Karpas-422 (cell line): ENCODE results near the gene HOXB13. TPM values are rescaled to one million over a fixed set of nuclear protein-coding genes. Genes with fewer than 3 reads are reported as not detected.

Source experiments
- DNase-seq: peaks from one replicate; pipeline ENCODE4 v3.0.0-alpha.2; 2015
- H2AFZ ChIP-seq: fragments of 200-600 bp; sonication (generic); 2 replicates; pipeline ENCODE4 v1.6.1; 2014; ENCODE audit warnings: antibody characterized with exemption, low read length, mixed read lengths
- H3K27ac ChIP-seq: fragments of 200-600 bp; sonication (generic); 2 replicates; pipeline ENCODE4 v1.5.1; 2014; ENCODE audit warnings: mild to moderate bottlenecking, low read length, moderate library complexity
- H3K27me3 ChIP-seq: fragments of 200-600 bp; sonication (generic); 2 replicates; pipeline ENCODE4 v1.6.1; 2014; ENCODE audit warnings: low read length, mixed read lengths
- H3K36me3 ChIP-seq: fragments of 200-600 bp; sonication (generic); 2 replicates; pipeline ENCODE4 v1.6.1; 2014; ENCODE audit warnings: low read length, mixed read lengths; ENCODE audit not compliant: insufficient read depth
- H3K4me1 ChIP-seq: fragments of 200-600 bp; sonication (generic); 2 replicates; pipeline ENCODE4 v1.6.1; 2014; ENCODE audit warnings: mild to moderate bottlenecking, low read length, mixed read lengths
- H3K4me2 ChIP-seq: fragments of 200-600 bp; sonication (generic); 2 replicates; pipeline ENCODE4 v1.6.1; 2014; ENCODE audit warnings: low read length, low read depth, mild to moderate bottlenecking; ENCODE audit not compliant: poor library complexity, severe bottlenecking
- H3K4me3 ChIP-seq: fragments of 200-600 bp; sonication (generic); 2 replicates; pipeline ENCODE4 v1.5.1; 2014; ENCODE audit warnings: mild to moderate bottlenecking, antibody characterized with exemption, low read length, mixed read lengths
- H3K79me2 ChIP-seq: fragments of 200-600 bp; sonication (generic); 2 replicates; pipeline ENCODE4 v1.6.1; 2014; ENCODE audit warnings: mild to moderate bottlenecking, low read length, mixed read lengths
- H3K9ac ChIP-seq: fragments of 200-600 bp; sonication (generic); 2 replicates; pipeline ENCODE4 v1.6.0; 2014; ENCODE audit warnings: low read length
- H3K9me2 ChIP-seq: fragments of 200-600 bp; sonication (generic), shearing (Covaris generic); replicated peaks from 2 replicates; pipeline ENCODE4 v1.6.0; 2014; ENCODE audit warnings: mild to moderate bottlenecking, low read length, moderate library complexity; ENCODE audit not compliant: insufficient read depth
- H3K9me3 ChIP-seq: fragments of 300-700, 200-600 bp; sonication (generic); 2 replicates; pipeline ENCODE4 v1.6.1; 2014; ENCODE audit warnings: low read length, mixed read lengths
- H4K20me1 ChIP-seq: fragments of 200-600 bp; sonication (generic); 2 replicates; pipeline ENCODE4 v1.6.1; 2014; ENCODE audit warnings: mild to moderate bottlenecking, antibody characterized with exemption, low read length, low read depth; ENCODE audit not compliant: insufficient read depth
- total RNA-seq: library from RNA; depleted of rRNA; stranded (reverse); fragments of >200 nt; shearing (Covaris generic); gene quantifications from 2 replicates; pipeline ENCODE4 v1.2.3, GENCODE V29; 2014; ENCODE audit warnings: low replicate concordance

HOXB13 gene
- total RNA-seq, 1 experiment from 2014 or later: not detected

GRCh38 chr17:48759288-48759687 is 30.7 kb upstream of the HOXB13 start:
- no peak for DNase-seq
- no peaks in the 10 kb centered on the region for H3K27me3 ChIP-seq
- no peak overlapping the region for H2AFZ ChIP-seq
- H3K9ac ChIP-seq: no peak overlapping the region
- no peaks in the 10 kb centered on the region for H3K9me2 ChIP-seq
- H3K79me2 ChIP-seq: no peaks in the 10 kb centered on the region
- H3K9me3 ChIP-seq: no peaks in the 10 kb centered on the region
- no peaks in the 10 kb centered on the region for H3K36me3 ChIP-seq
- no peak overlapping the region for H3K27ac ChIP-seq
- no peaks in the 10 kb centered on the region for H4K20me1 ChIP-seq
- H3K4me2 ChIP-seq: no peak overlapping the region
- no peak overlapping the region for H3K4me3 ChIP-seq
- H3K4me1 ChIP-seq: no peaks in the 10 kb centered on the region

- no peaks in the 10 kb centered on the region for H3K36me3 ChIP-seq
- no peaks in the 10 kb centered on the region for H4K20me1 ChIP-seq
- no peaks in the 10 kb centered on the region for H3K27me3 ChIP-seq
Observed at GRCh38 chr17:48757524-48757961, 29.0 kb upstream of the HOXB13 start.

GRCh38 chr17:48756830-48757251 is 28.3 kb upstream of the HOXB13 start:
- Histone ChIP-seq H2AFZ (no peak overlapping the region), H3K4me1 (no peaks in the 10 kb centered on the region), H3K36me3 (no peaks in the 10 kb centered on the region), H3K27me3 (no peaks in the 10 kb centered on the region), H3K4me2 (no peak overlapping the region), H3K9ac (no peak overlapping the region), H3K27ac (no peak overlapping the region), H3K4me3 (no peak overlapping the region), H4K20me1 (no peaks in the 10 kb centered on the region), H3K79me2 (no peaks in the 10 kb centered on the region), H3K9me3 (no peaks in the 10 kb centered on the region), H3K9me2 (no peaks in the 10 kb centered on the region)
- no peak for DNase-seq

More at GRCh38 chr17:48757524-48757961, 29.0 kb upstream of the HOXB13 start:
- Histone ChIP-seq H3K9me2 (no peaks in the 10 kb centered on the region), H3K4me3 (no peak overlapping the region), H3K79me2 (no peaks in the 10 kb centered on the region), H3K4me1 (no peaks in the 10 kb centered on the region), H3K9ac (no peak overlapping the region), H2AFZ (no peak overlapping the region), H3K9me3 (no peaks in the 10 kb centered on the region), H3K27ac (no peak overlapping the region), H3K4me2 (no peak overlapping the region)
- no peak for DNase-seq

GRCh38 chr17:48755356-48755755 is 26.8 kb upstream of the HOXB13 start:
- Histone ChIP-seq H3K9ac (no peak overlapping the region), H3K36me3 (no peaks in the 10 kb centered on the region), H3K27me3 (no peaks in the 10 kb centered on the region), H3K4me1 (no peaks in the 10 kb centered on the region), H3K4me2 (no peak overlapping the region), H4K20me1 (no peaks in the 10 kb centered on the region), H2AFZ (no peak overlapping the region), H3K27ac (no peak overlapping the region), H3K9me3 (no peaks in the 10 kb centered on the region), H3K79me2 (no peaks in the 10 kb centered on the region), H3K9me2 (no peaks in the 10 kb centered on the region), H3K4me3 (no peak overlapping the region)
- DNase-seq: no peak

- Histone ChIP-seq H2AFZ (no peak overlapping the region), H3K27me3 (no peaks in the 10 kb centered on the region), H3K9me2 (no peaks in the 10 kb centered on the region), H3K9ac (no peak overlapping the region), H3K9me3 (no peaks in the 10 kb centered on the region), H3K36me3 (no peaks in the 10 kb centered on the region), H3K79me2 (no peaks in the 10 kb centered on the region), H4K20me1 (no peaks in the 10 kb centered on the region), H3K4me3 (no peak overlapping the region), H3K4me1 (no peaks in the 10 kb centered on the region), H3K4me2 (no peak overlapping the region), H3K27ac (no peak overlapping the region)
- no peak for DNase-seq
Observed at GRCh38 chr17:48754500-48755261, 26.1 kb upstream of the HOXB13 start.

- Histone ChIP-seq H3K27me3 (no peaks in the 10 kb centered on the region), H3K4me2 (no peak overlapping the region), H3K36me3 (no peaks in the 10 kb centered on the region), H3K9ac (no peak overlapping the region), H3K4me3 (no peak overlapping the region), H4K20me1 (no peaks in the 10 kb centered on the region), H3K9me3 (no peaks in the 10 kb centered on the region), H2AFZ (no peak overlapping the region), H3K9me2 (no peaks in the 10 kb centered on the region), H3K79me2 (no peaks in the 10 kb centered on the region), H3K4me1 (no peaks in the 10 kb centered on the region), H3K27ac (no peak overlapping the region)
- DNase-seq: no peak
Observed at GRCh38 chr17:48753794-48754499, 25.4 kb upstream of the HOXB13 start.

- H3K36me3 ChIP-seq: no peaks in the 10 kb centered on the region
- DNase-seq: no peak
- H3K4me2 ChIP-seq: no peak overlapping the region
- no peak overlapping the region for H3K9ac ChIP-seq
- no peak overlapping the region for H3K27ac ChIP-seq
- no peaks in the 10 kb centered on the region for H3K9me3 ChIP-seq
- no peaks in the 10 kb centered on the region for H3K79me2 ChIP-seq
- no peaks in the 10 kb centered on the region for H3K4me1 ChIP-seq
- no peak overlapping the region for H3K4me3 ChIP-seq
- no peaks in the 10 kb centered on the region for H3K27me3 ChIP-seq
- no peaks in the 10 kb centered on the region for H4K20me1 ChIP-seq
- no peaks in the 10 kb centered on the region for H3K9me2 ChIP-seq
- no peak overlapping the region for H2AFZ ChIP-seq
Observed at GRCh38 chr17:48752399-48753288, 24.1 kb upstream of the HOXB13 start.
